ENCODE results near the gene RPGRIP1L.

DNA sequence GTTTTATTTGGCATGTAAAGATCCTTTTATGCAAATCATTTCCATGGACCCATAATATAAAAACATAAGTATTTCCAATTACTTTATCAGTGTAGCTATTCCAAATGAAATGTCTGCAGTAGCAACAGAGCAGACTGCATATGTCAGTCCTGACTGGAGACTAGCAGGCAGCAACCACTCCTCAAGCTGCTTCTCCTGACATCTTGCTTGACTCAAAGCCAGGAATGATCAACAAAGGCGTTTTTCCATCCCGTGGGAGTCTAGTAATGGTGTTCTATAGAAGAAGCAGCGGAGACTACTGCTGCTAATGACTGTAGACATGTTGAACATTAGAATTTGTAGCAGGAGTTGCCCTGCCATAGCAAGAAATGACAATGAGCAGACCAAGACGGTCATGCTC is 127.4 kb downstream of the RPGRIP1L start:
- TF ChIP-seq, protein P1, sequence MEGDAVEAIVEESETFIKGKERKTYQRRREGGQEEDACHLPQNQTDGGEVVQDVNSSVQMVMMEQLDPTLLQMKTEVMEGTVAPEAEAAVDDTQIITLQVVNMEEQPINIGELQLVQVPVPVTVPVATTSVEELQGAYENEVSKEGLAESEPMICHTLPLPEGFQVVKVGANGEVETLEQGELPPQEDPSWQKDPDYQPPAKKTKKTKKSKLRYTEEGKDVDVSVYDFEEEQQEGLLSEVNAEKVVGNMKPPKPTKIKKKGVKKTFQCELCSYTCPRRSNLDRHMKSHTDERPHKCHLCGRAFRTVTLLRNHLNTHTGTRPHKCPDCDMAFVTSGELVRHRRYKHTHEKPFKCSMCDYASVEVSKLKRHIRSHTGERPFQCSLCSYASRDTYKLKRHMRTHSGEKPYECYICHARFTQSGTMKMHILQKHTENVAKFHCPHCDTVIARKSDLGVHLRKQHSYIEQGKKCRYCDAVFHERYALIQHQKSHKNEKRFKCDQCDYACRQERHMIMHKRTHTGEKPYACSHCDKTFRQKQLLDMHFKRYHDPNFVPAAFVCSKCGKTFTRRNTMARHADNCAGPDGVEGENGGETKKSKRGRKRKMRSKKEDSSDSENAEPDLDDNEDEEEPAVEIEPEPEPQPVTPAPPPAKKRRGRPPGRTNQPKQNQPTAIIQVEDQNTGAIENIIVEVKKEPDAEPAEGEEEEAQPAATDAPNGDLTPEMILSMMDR (conservative IDR thresholded peaks at IDR 0.05; ENCODE audit: low read depth, low read length) = no peak
- TF ChIP-seq EZH2 (IDR thresholded peaks at IDR 0.05; ENCODE audit: borderline replicate concordance, low read depth, low read length, poor library complexity, severe bottlenecking) = no peak

Measured in A673 (cell line).